HEK293 (cell line): Measurements from ENCODE around the gene POC1B.

Source experiments
- CTCF ChIA-PET: fragments of 350-600 bp; formaldehyde crosslinking; extraction: SDS; loops from one replicate; lab custom pipeline; 2021; ENCODE audit warnings: antibody characterized with exemption; lab: Yijun Ruan, JAX
- POLR2A ChIA-PET: fragments of 300-600 bp; formaldehyde crosslinking; extraction: SDS; loops from one replicate; lab custom pipeline; 2020; ENCODE audit warnings: antibody characterized with exemption, inconsistent platforms; lab: Yijun Ruan, JAX
- H3K27ac ChIP-seq: fragments of 200-500 bp; sonication (Bioruptor generic); 2 replicates; pipeline ENCODE4 v1.5.1; 2014; ENCODE audit warnings: low read depth, low read length, control low read depth, inconsistent platforms; ENCODE audit errors: extremely low read depth
- H3K36me3 ChIP-seq, 2 experiments: fragments of 200-500 bp in 1 of 2; sonication (Bioruptor generic) in 1 of 2; 1 replicate in 1 of 2; 2 replicates in 1 of 2; pipeline ENCODE4 v1.5.1; 2014 to 2017; ENCODE audit warnings: inconsistent platforms in 2 of 2, low read length in 2 of 2; ENCODE audit not compliant: control insufficient read depth in 2 of 2, insufficient read depth in 1 of 2
- H3K4me1 ChIP-seq: fragments of 200-500 bp; sonication (Bioruptor generic); 2 replicates; pipeline ENCODE4 v1.5.1; 2014; ENCODE audit warnings: mild to moderate bottlenecking, low read length, inconsistent platforms; ENCODE audit not compliant: control insufficient read depth, insufficient read depth
- H3K4me3 ChIP-seq: 2 replicates; pipeline ENCODE4 v1.5.1; 2011; ENCODE audit warnings: low read depth, mild to moderate bottlenecking, control low read depth, low read length, moderate library complexity
- H3K9me3 ChIP-seq: fragments of 200-500 bp; sonication (Bioruptor generic); 2 replicates; pipeline ENCODE4 v1.5.1; 2014; ENCODE audit warnings: low read depth, low read length, inconsistent platforms; ENCODE audit not compliant: control insufficient read depth, insufficient read depth
- PATZ1 ChIP-seq: fragments of 450-650 bp; formaldehyde crosslinking; IDR thresholded peaks from 2 replicates; pipeline ENCODE4 v1.5.1; 2016; ENCODE audit warnings: missing biosample characterization, missing genetic modification characterization
- PRDM1 ChIP-seq: fragments of 450-650 bp; formaldehyde crosslinking; IDR thresholded peaks from 2 replicates; pipeline ENCODE4; 2016; ENCODE audit warnings: missing biosample characterization, missing genetic modification characterization
- PRDM6 ChIP-seq: fragments of 450-650 bp; formaldehyde crosslinking; IDR thresholded peaks from 2 replicates; pipeline ENCODE4 v1.5.1; 2017; ENCODE audit warnings: missing biosample characterization, missing genetic modification characterization
- ZNF112 ChIP-seq: fragments of 450-650 bp; formaldehyde crosslinking; IDR thresholded peaks from 2 replicates; pipeline ENCODE4 v1.5.0; 2017; ENCODE audit warnings: missing biosample characterization, missing genetic modification characterization
- ZNF341 ChIP-seq: fragments of 450-650 bp; formaldehyde crosslinking; IDR thresholded peaks from 2 replicates; pipeline ENCODE4; 2016; ENCODE audit warnings: low read depth, missing biosample characterization, missing genetic modification characterization

The POC1B gene

GRCh38 chr12:89370850-89371249 is 155.0 kb downstream of the POC1B start:
- TF ChIP-seq ZNF341 (peak; percentile 96), PATZ1 (no peak), PRDM6 (tag by site-specific recombination) (0 out of 2 replicates have a peak, but pooled peaks have one; percentile 7)
- ChIA-PET POLR2A (no interaction called here), CTCF (interaction anchor here (1.2 kb wide), 1 partner anchor 91 kb away, joined by 4 read pairs; no protein-coding TSS in a partner anchor)
- Histone ChIP-seq H3K27ac (no peak overlapping the region), H3K36me3 (no peaks in the 10 kb centered on the region), H3K4me3 (no peak overlapping the region), H3K9me3 (no peaks in the 10 kb centered on the region), H3K4me1 (peaks cover 10% of the 10 kb centered on the region; the same call in 1 of the 2 replicates)

GRCh38 chr12:89370421-89370831 is 155.4 kb downstream of the POC1B start:
- no peaks in the 10 kb centered on the region for H3K9me3 ChIP-seq
- POLR2A ChIA-PET, result no interaction called here
- no peak overlapping the region for H3K4me3 ChIP-seq
- H3K27ac ChIP-seq, result no peak overlapping the region
- peaks cover 10% of the 10 kb centered on the region; the same call in 1 of the 2 replicates for H3K4me1 ChIP-seq
- CTCF ChIA-PET, result no interaction called here
- TF ChIP-seq ZNF112 (tag by site-specific recombination), result no peak
- TF ChIP-seq PRDM1, result peak; percentile 41; the same call in 1 of the 2 replicates
- no peaks in the 10 kb centered on the region for H3K36me3 ChIP-seq
